DOHH2 (cell line): ENCODE measurements around the gene ADCY3.

Experiments
- CTCF ChIP-seq: fragments of 200-600 bp; sonication (generic); IDR thresholded peaks from one replicate; pipeline ENCODE4 v1.5.1; 2014; ENCODE audit warnings: antibody characterized with exemption, mild to moderate bottlenecking, low read depth, low read length; ENCODE audit not compliant: poor library complexity, severe bottlenecking
- EZH2phosphoT487 ChIP-seq: fragments of 200-600 bp; sonication (generic); IDR thresholded peaks from 2 replicates; pipeline ENCODE4 v1.6.1; 2017; ENCODE audit warnings: borderline replicate concordance, mild to moderate bottlenecking, antibody characterized with exemption, low read length, moderate library complexity, mixed read lengths

- TF ChIP-seq CTCF (no peak), EZH2phosphoT487 (no peak)
Observed at GRCh38 chr2:24872344-24873115, 47.5 kb downstream of the ADCY3 start.
